Endothelial cell (in vitro differentiated cells): ENCODE data around the gene B3GNT7. TPM values are rescaled to one million over a fixed set of nuclear protein-coding genes. Genes with fewer than 3 reads are reported as not detected.

Experiments
- DNase-seq: peaks from one replicate; pipeline ENCODE4 v3.0.0; 2021; ENCODE audit warnings: low spot score
- H3K27ac Mint-ChIP-seq: one replicate; pipeline ENCODE4 v1.8.0; 2021; ENCODE audit warnings: mixed read lengths, inconsistent platforms; ENCODE audit not compliant: unreplicated experiment
- H3K27me3 Mint-ChIP-seq: one replicate; pipeline ENCODE4 v1.8.0; 2021; ENCODE audit warnings: mild to moderate bottlenecking, moderate library complexity, mixed read lengths, inconsistent platforms; ENCODE audit not compliant: unreplicated experiment
- H3K36me3 Mint-ChIP-seq: one replicate; pipeline ENCODE4 v1.8.0; 2021; ENCODE audit warnings: mild to moderate bottlenecking, low read depth, mixed read lengths, inconsistent platforms; ENCODE audit not compliant: unreplicated experiment
- H3K4me1 Mint-ChIP-seq: one replicate; pipeline ENCODE4 v1.8.0; 2021; ENCODE audit warnings: mild to moderate bottlenecking, mixed read lengths, inconsistent platforms; ENCODE audit not compliant: unreplicated experiment
- H3K4me3 Mint-ChIP-seq: one replicate; pipeline ENCODE4 v1.8.0; 2021; ENCODE audit warnings: mild to moderate bottlenecking, mixed read lengths, inconsistent platforms; ENCODE audit not compliant: unreplicated experiment
- H3K9me3 Mint-ChIP-seq: one replicate; pipeline ENCODE4 v1.8.0; 2021; ENCODE audit warnings: mixed read lengths, inconsistent platforms; ENCODE audit not compliant: unreplicated experiment
- CTCF ChIP-seq: fragments of 200-600 bp; sonication (generic); IDR thresholded peaks from one replicate; pipeline ENCODE4 v1.5.0; 2021; ENCODE audit warnings: antibody characterized with exemption; ENCODE audit not compliant: unreplicated experiment
- total RNA-seq: library from RNA; stranded (reverse); fragmentation: NEBNext Ultra II Directional; extraction: Animal tissue kit (Norgen Biotek cat#: 25700); gene quantifications from one replicate; pipeline ENCODE4 v1.2.1, GENCODE V29; 2021; ENCODE audit not compliant: unreplicated experiment

The B3GNT7 gene
- total RNA-seq, 1 donor from 2014 or later: 5.3 TPM

- peak; percentile 96 for DNase-seq
- H3K27me3 Mint-ChIP-seq: peaks cover 5% of the 10 kb centered on the region
- peak; percentile 67 for TF ChIP-seq CTCF
Observed at GRCh38 chr2:231411831-231412617, 16.5 kb downstream of the B3GNT7 start.

GRCh38 chr2:231412618-231412963 lies 17.1 kb downstream of the B3GNT7 start:
- no peak overlapping the region for H3K27ac Mint-ChIP-seq
- no peaks in the 10 kb centered on the region for H3K9me3 Mint-ChIP-seq
- peaks cover 2% of the 10 kb centered on the region for H3K4me1 Mint-ChIP-seq
- no peak for DNase-seq
- peaks cover 5% of the 10 kb centered on the region for H3K27me3 Mint-ChIP-seq
- TF ChIP-seq CTCF: no peak
- peak overlapping the region; percentile 67 for H3K4me3 Mint-ChIP-seq
- peaks cover 6% of the 10 kb centered on the region for H3K36me3 Mint-ChIP-seq

More at GRCh38 chr2:231411831-231412617, 16.5 kb downstream of the B3GNT7 start:
- peaks cover 6% of the 10 kb centered on the region for H3K36me3 Mint-ChIP-seq
- peaks cover 2% of the 10 kb centered on the region for H3K4me1 Mint-ChIP-seq
- no peak overlapping the region for H3K27ac Mint-ChIP-seq
- no peaks in the 10 kb centered on the region for H3K9me3 Mint-ChIP-seq
- H3K4me3 Mint-ChIP-seq: peak overlapping the region; percentile 86

- Mint-ChIP-seq H3K27me3 (peaks cover 5% of the 10 kb centered on the region), H3K27ac (no peak overlapping the region), H3K36me3 (peaks cover 6% of the 10 kb centered on the region), H3K4me1 (peaks cover 2% of the 10 kb centered on the region), H3K4me3 (no peak overlapping the region), H3K9me3 (no peaks in the 10 kb centered on the region)
- no peak for DNase-seq
- TF ChIP-seq CTCF: no peak
Observed at GRCh38 chr2:231413456-231413855, 17.9 kb downstream of the B3GNT7 start.

- no peak overlapping the region for H3K4me3 Mint-ChIP-seq
Observed at GRCh38 chr2:231413921-231414476, 18.5 kb downstream of the B3GNT7 start.

More at GRCh38 chr2:231413921-231414476, 18.5 kb downstream of the B3GNT7 start:
- H3K27ac Mint-ChIP-seq: no peak overlapping the region
- no peaks in the 10 kb centered on the region for H3K9me3 Mint-ChIP-seq
- peaks cover 5% of the 10 kb centered on the region for H3K27me3 Mint-ChIP-seq
- peaks cover 6% of the 10 kb centered on the region for H3K36me3 Mint-ChIP-seq
- H3K4me1 Mint-ChIP-seq: peaks cover 2% of the 10 kb centered on the region
- DNase-seq: no peak
- no peak for TF ChIP-seq CTCF
